SIG-M5 treated with dmso at 0.1 percent for 504 hours (cell line): Measurements from ENCODE around the gene PLXNB2.
"Not testable (repeated sequence)": the region's sequence is repeated elsewhere in the genome, so short reads cannot be mapped to it uniquely, and the experiment has no call there.

Experiments
- DNase-seq: peaks from one replicate; lab custom pipeline; 2025; ENCODE audit not compliant: unreplicated experiment; lab: John Stamatoyannopoulos, UW

PLXNB2 gene

GRCh38 chr22:50281384-50281760, 26.1 kb downstream of the PLXNB2 start:
- no peak for DNase-seq

- DNase-seq, result no peak
These were observed 26.6 kb downstream of the PLXNB2 start for GRCh38 chr22:50280708-50281383.

- DNase-seq, result no peak
These were observed 27.3 kb downstream of the PLXNB2 start for GRCh38 chr22:50280022-50280707.

GRCh38 chr22:50278956-50279619, 28.4 kb downstream of the PLXNB2 start:
- no peak for DNase-seq

GRCh38 chr22:50278461-50278860, 29.0 kb downstream of the PLXNB2 start:
- DNase-seq, result no peak

- no peak for DNase-seq
These were observed 29.7 kb downstream of the PLXNB2 start for GRCh38 chr22:50277761-50278160.

- DNase-seq, result no peak
These were observed 31.3 kb downstream of the PLXNB2 start for GRCh38 chr22:50276143-50276542.

- no peak for DNase-seq
These were observed 32.0 kb downstream of the PLXNB2 start for GRCh38 chr22:50275181-50276055.

GRCh38 chr22:50274771-50275170, 32.7 kb downstream of the PLXNB2 start:
- DNase-seq, result no peak

GRCh38 chr22:50274311-50274710, 33.1 kb downstream of the PLXNB2 start:
- DNase-seq, result peak; percentile 50

- DNase-seq, result not testable (repeated sequence)
These were observed 33.7 kb downstream of the PLXNB2 start for GRCh38 chr22:50273781-50274180.

- not testable (repeated sequence) for DNase-seq
These were observed 34.1 kb downstream of the PLXNB2 start for GRCh38 chr22:50273352-50273751.

GRCh38 chr22:50272044-50272802, 35.2 kb downstream of the PLXNB2 start:
- DNase-seq, result no peak

- DNase-seq, result peak; percentile 18
These were observed 35.9 kb downstream of the PLXNB2 start for GRCh38 chr22:50271519-50271970.

- DNase-seq, result peak; percentile 36
These were observed 36.6 kb downstream of the PLXNB2 start for GRCh38 chr22:50270666-50271394.

- DNase-seq, result no peak
These were observed 37.3 kb downstream of the PLXNB2 start, which contains the start of gene MAPK11 for GRCh38 chr22:50269970-50270665. TSS of gene MAPK11 (minus strand) at chr22:50270380. CDS start at chr22:50270292, 88 bp downstream.

- DNase-seq, result no peak
These were observed 37.9 kb downstream of the PLXNB2 start for GRCh38 chr22:50269573-50269969.

- DNase-seq, result no peak
These were observed 38.8 kb downstream of the PLXNB2 start for GRCh38 chr22:50268655-50269113.
